Hematopoietic multipotent progenitor cell treated with erythropoietin and hydrocortisone succinate and interleukin-3 and kit ligand, for 6 days (in vitro differentiated cells): ENCODE data around the gene BORCS6.

Experiments used
- DNase-seq: peaks from one replicate; pipeline ENCODE4 v3.0.0-alpha.2; 2015

The BORCS6 gene

DNA sequence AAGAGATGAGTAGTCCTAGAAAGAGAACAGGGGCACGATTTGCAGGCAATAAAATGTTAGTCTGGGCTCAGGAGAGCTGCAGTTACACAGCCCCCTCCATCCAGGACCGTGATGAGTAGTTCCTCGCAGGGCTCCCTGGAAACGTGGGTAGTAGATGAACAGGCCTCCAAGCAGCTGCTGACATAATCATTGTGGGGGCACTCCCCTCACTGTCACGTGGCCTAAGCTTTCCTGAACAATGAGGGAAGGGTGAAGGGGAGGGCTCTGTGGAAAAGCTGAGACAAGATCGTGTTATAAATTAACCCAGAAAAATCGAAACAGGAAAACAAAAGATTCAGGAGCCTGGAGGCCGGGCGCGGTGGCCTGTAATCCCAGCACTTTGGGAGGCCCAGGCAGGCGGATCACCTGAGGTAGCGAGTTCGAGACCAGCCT is 36.4 kb downstream of the BORCS6 start:
- DNase-seq: peak; percentile 88

- no peak for DNase-seq
Observed at GRCh38 chr17:8153031-8153451, 36.9 kb downstream of the BORCS6 start.

GRCh38 chr17:8152112-8152775 is 37.7 kb downstream of the BORCS6 start, which contains the start of gene PER1:
PER1 (minus strand) TSS chr17:8152404; CDS start chr17:8150706, 1,698 bp downstream.
- DNase-seq: peak; percentile 98

- DNase-seq: peak; percentile 60
Observed at GRCh38 chr17:8151641-8152111, 38.3 kb downstream of the BORCS6 start.

DNA sequence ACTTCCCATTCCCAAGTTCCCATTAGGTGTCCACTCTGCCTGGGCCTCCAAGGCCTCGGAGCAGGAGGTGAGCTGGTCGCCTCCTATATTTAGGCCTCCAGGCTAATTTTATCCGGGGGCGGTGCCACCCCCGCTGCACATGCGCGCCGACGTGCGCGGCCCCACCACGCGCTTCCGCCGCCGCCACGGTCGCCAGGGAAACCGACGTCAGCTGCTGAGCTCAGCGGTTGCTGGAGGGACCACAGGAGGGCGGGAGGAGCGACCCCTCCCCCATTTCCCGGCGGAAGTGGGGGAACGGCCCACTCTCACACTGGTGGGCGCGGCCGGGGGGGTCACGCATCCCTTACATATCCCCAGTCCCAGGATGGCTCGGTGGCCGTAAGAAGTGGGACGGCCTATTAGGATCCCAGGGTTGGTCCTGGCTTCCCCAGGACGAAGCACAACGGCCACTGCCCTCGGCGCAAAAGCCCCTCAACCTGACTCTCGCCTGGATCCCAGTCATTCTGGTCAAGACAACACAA is 38.8 kb downstream of the BORCS6 start:
- DNase-seq: peak; percentile 83

GRCh38 chr17:8150194-8151119 is 39.5 kb downstream of the BORCS6 start:
- DNase-seq: no peak

DNA sequence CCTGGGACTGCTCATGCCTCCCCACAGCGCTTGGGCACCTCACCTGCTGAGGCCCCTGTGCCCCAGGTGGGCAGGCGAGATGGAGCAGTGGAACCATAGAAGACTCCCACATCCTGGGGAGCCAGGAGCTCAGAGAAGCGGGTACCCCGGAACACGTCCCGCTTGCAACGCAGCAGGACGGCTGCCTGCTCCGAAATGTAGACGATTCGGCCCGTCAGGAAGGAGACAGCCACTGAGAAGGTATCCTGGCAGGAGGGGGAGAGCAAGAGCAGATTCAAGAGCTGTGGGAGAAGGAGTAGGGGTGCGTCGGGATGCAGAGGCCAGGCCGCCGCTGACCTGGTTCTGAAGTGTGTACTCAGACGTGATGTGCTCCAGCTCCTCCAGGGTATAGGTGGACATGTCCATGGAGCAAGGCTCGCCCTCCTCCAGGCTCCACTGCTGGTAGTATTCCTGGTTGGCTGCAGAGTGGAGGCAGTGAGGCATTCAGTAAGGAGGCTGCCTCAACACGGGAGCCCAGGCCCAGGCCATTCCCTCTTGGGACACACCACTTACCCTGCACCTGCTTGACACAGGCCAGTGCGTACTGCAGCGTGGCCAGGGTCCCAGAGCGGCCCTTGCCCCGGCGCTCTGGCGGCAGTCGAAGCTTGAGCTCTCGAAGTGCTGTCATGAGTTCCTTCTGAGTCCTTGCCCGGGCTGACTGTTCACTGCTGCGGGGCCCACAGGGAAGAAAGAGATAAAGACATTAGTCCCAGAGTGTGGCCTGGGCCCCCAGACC is 40.4 kb downstream of the BORCS6 start:
- DNase-seq: no peak

- DNase-seq: no peak
Observed at GRCh38 chr17:8148560-8148959, 41.4 kb downstream of the BORCS6 start.

GRCh38 chr17:8147805-8148404 is 42.1 kb downstream of the BORCS6 start:
- no peak for DNase-seq

DNA sequence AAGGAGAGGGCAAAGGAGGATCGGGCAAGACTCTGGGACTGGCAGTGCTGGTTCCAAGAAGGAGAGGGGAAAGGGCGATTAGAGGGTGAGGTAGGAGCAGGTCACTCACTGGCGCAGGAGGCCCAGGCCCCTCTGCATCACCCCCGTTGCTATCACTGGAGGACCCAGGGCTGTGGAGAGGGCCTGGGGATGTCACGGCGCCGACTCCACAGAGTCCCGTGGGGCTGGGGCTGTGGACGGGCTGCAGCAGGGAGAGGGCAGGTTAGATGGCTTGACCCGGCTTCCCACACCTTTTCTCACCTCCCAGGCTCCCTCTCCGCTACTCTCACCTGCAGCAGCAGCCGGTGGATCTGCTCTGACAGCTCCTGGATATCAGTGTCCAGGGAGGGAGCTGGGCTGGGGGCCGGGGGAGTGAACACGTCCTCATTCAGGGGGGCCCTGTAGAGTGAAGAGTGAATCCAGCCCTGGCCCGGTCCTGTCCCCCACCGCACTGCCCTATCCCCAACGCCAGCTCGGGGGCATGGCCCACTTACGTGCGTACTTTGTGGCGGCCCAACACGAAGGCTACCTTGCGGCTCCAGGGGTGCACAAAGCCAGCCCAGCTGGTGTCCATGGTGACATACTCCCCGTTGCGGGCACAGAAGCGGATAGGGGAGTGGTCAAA is 42.7 kb downstream of the BORCS6 start:
- no peak for DNase-seq

- DNase-seq: no peak
Observed at GRCh38 chr17:8146381-8147140, 43.4 kb downstream of the BORCS6 start.

- no peak for DNase-seq
Observed at GRCh38 chr17:8145811-8146210, 44.2 kb downstream of the BORCS6 start.

GRCh38 chr17:8144401-8145231 is 45.4 kb downstream of the BORCS6 start:
- DNase-seq: no peak

DNA sequence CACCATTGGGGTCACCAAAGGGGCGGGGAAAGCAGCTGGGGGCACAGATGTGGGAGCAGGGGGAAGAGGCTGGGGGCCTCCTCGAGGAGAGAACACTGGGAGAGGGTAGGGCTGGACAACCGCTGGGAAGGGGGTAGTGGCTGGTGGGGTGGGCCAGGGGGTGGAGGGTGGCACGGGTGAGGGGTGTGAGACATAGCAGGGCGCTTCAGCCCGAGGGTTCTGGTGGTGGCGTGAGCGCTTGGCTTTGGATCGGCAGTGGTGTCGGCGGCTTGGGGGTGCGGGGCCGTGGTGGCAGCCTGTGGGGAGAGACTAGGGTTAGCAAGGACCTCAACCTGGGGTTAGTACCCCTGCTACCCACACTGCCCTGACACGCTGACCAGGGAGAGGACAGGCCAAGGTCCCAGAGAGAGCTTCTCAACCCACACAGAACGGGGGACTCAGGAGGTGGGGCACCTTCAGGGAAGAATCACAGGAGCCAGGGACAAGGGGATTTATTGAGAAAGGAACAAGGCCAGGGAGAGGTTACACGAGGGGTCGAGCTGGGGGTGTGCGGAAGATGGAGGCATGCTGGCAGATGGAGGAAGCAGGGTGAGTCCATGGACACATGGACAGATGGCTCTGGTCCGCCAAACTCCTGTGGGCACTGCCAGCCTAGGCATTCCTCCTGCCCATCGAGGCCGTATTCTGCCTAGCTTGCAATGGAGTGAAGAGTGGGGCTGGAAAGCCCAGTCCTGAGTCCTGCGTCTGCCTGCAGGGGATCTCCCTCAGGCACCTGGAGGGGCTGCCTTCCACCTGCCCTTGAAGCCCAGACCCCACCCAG is 46.2 kb downstream of the BORCS6 start:
- DNase-seq: no peak

- no peak for DNase-seq
Observed at GRCh38 chr17:8142887-8143580, 46.9 kb downstream of the BORCS6 start.

DNA sequence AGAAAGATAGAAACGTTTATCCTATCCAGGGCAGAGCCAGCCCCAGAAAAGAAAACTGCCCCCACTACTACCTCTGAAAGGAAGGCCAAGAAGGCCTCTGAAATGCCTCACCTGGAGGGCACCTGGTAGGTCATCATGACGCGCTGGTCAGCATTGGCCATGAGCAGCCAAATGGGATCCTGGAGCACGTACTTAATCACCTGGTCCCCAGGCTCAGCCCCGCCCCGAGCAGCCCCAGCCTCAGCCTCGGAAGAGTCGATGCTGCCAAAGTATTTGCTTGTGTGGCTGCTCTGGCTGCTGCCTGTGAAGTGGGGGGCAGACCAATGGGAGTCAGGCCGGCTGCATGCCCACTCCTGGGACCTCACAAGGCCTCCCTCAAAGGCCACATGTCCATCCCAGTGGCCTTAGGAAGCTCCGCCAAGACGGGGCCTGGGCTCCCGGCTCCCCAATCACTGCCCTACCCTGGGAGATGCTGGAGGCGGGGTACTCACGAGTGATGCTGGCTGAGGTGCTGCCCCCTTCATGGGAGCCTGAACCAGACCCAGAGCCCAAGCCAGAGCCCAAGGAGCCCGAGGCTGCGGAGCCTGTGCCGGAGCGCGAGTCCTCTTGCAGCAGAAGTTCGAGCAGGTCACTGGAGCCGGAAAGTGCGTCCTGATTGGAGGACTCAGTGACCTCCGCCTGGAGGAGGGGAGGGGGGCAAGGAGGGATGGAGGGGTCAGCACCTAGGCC is 47.7 kb downstream of the BORCS6 start:
- DNase-seq: no peak

DNA sequence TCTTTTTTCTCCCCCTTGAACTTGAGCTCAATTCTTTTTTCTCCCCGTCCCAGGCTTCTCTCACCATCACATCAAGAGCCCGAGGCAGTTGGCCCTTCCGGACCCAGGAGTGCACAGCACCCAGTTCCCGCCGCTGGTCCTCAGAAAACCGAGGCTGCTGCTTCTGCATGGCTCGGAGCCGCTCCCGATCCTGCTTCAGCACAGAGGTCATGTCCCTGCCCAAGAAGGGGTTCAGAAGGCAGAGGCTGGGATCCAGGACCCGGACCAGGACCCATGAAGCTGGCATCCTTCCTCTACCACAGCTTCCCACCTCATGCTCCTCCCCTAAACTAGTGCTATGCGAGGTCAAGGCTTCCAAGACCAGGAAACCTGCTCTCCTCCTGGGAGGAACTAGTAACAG is 48.2 kb downstream of the BORCS6 start:
- no peak for DNase-seq

- no peak for DNase-seq
Observed at GRCh38 chr17:8141045-8141444, 48.9 kb downstream of the BORCS6 start.
